LNCAP (cell line): ENCODE measurements around the gene ZNF684.

ENCODE experiments used
- TF ChIP-seq, protein P1 (sequence below): fragments of 450-650 bp; IDR thresholded peaks from 2 replicates; pipeline ENCODE4 v1.5.1; 2017; ENCODE audit warnings: mild to moderate bottlenecking

ZNF684 gene

DNA sequence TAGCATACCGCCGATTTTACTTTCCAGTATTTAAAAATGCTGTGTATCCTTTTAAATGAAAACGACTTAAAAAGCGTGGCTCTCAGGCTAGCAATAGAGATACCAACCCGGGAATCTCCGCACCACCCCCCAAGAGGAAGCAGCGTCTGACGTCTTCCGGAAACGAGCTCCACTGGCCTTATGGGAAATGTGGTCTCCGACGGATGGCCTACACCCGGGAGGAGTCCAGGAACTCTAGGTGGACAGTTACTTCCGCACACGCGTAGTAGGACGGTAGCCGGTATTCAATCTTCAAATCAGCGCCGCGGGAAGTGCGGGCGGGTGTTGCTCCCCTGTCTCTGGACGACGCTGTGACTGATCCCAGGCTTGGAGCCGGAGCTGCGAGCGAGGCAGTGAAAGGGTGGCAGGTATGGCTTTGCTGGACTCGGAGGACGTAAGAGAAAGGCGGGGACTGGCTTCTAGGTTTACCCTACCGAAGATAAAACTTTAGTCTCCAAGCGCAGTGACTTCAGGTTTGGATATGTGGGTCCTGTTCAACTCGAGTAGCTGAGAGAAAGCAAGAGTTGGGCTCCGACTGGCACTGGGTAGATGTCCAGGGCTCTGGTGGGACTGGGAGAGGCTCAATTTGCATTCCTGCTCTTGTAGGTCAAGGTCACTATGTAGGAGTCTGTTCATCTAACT lies at the start of gene ZNF684:
Gene ZNF684, plus strand, starts transcription at position 257 of the 681 bp plus-strand sequence. CDS start 1,530 bp downstream, outside the sequence.
- TF ChIP-seq, protein P1, sequence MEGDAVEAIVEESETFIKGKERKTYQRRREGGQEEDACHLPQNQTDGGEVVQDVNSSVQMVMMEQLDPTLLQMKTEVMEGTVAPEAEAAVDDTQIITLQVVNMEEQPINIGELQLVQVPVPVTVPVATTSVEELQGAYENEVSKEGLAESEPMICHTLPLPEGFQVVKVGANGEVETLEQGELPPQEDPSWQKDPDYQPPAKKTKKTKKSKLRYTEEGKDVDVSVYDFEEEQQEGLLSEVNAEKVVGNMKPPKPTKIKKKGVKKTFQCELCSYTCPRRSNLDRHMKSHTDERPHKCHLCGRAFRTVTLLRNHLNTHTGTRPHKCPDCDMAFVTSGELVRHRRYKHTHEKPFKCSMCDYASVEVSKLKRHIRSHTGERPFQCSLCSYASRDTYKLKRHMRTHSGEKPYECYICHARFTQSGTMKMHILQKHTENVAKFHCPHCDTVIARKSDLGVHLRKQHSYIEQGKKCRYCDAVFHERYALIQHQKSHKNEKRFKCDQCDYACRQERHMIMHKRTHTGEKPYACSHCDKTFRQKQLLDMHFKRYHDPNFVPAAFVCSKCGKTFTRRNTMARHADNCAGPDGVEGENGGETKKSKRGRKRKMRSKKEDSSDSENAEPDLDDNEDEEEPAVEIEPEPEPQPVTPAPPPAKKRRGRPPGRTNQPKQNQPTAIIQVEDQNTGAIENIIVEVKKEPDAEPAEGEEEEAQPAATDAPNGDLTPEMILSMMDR = no peak

DNA sequence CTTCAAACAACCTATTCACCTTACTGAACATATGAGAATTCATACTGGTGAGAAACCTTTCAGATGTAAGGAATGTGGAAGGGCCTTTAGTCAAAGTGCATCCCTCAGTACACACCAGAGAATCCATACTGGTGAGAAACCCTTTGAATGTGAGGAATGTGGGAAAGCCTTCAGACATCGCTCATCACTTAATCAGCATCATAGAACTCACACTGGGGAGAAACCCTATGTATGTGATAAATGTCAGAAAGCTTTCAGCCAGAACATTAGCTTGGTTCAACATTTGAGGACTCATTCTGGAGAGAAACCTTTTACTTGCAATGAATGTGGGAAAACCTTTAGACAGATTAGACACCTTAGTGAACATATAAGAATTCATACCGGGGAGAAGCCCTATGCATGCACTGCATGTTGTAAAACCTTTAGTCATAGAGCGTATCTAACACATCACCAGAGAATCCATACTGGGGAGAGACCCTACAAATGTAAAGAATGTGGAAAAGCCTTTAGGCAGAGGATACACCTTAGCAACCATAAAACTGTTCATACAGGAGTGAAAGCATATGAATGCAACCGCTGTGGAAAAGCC lies 36.0 kb upstream of the ZNF684 start:
- TF ChIP-seq, protein P1 = no peak

- TF ChIP-seq, protein P1 = no peak
These were observed 23.5 kb upstream of the ZNF684 start for GRCh38 chr1:40507973-40508372.

GRCh38 chr1:40508375-40509341 lies 22.8 kb upstream of the ZNF684 start, which contains the start of gene EXO5:
Gene EXO5 (plus strand): TSS chr1:40508767. CDS start chr1:40514545, 5,778 bp downstream.
- TF ChIP-seq, protein P1 = no peak

- TF ChIP-seq, protein P1 = no peak
These were observed 11.9 kb upstream of the ZNF684 start for GRCh38 chr1:40519517-40519916.

- TF ChIP-seq, protein P1 = no peak
These were observed 579 bp upstream of the ZNF684 start for GRCh38 chr1:40530735-40531380.

GRCh38 chr1:40532062-40532389 lies 589 bp downstream of the ZNF684 start:
- TF ChIP-seq, protein P1 = no peak
